Measurements from ENCODE around the gene PDIA6. TPM values are rescaled to one million over a fixed set of nuclear protein-coding genes. Genes with fewer than 3 reads are reported as not detected.

The PDIA6 gene
- total RNA-seq, 2 donors from 2014 or later, result 113 to 141 TPM

DNA sequence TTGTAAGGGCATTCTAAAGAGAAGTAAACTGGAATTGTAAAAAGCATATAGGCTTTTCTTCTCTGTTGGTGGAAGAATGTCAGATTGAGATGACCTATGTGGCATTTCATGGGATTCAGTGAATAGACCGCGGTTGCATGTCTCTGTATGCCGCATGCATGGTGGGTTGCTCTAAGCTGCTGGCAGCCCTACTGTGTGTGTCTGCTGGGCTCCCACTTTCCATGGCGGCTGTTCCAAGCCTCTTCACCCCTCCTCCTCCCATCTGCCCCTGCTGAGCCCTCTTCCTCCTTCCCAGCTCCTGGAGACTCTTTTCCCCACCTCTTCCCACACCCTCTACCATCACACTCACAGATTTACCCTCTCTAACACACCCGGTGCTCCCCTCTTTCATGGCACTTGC is 78.6 kb downstream of the PDIA6 start:
- Histone ChIP-seq H3K27me3 (no peaks in the 10 kb centered on the region), H3K9me3 (no peaks in the 10 kb centered on the region), H3K36me3 (replicated peaks in 1 of 2; ENCODE audit: insufficient read depth in 1 of 2, low read depth in 2 of 2) (no peaks in the 10 kb centered on the region), H3K4me1 (no peaks in the 10 kb centered on the region), H3K4me3 (no peak overlapping the region), H3K27ac (no peak overlapping the region)
- ATAC-seq (no peak), DNase-seq (no peak)
- 81 to 84% methylated on average over 5 of the region's 5 CpGs for WGBS, 2 donors
- TF ChIP-seq, protein P1, sequence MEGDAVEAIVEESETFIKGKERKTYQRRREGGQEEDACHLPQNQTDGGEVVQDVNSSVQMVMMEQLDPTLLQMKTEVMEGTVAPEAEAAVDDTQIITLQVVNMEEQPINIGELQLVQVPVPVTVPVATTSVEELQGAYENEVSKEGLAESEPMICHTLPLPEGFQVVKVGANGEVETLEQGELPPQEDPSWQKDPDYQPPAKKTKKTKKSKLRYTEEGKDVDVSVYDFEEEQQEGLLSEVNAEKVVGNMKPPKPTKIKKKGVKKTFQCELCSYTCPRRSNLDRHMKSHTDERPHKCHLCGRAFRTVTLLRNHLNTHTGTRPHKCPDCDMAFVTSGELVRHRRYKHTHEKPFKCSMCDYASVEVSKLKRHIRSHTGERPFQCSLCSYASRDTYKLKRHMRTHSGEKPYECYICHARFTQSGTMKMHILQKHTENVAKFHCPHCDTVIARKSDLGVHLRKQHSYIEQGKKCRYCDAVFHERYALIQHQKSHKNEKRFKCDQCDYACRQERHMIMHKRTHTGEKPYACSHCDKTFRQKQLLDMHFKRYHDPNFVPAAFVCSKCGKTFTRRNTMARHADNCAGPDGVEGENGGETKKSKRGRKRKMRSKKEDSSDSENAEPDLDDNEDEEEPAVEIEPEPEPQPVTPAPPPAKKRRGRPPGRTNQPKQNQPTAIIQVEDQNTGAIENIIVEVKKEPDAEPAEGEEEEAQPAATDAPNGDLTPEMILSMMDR (IDR thresholded peaks at IDR 0.05), result no peak
- no peak for TF ChIP-seq POLR2A (IDR thresholded peaks at IDR 0.05)
- intact Hi-C loops (cut with DNase I), result no loop called here

DNA sequence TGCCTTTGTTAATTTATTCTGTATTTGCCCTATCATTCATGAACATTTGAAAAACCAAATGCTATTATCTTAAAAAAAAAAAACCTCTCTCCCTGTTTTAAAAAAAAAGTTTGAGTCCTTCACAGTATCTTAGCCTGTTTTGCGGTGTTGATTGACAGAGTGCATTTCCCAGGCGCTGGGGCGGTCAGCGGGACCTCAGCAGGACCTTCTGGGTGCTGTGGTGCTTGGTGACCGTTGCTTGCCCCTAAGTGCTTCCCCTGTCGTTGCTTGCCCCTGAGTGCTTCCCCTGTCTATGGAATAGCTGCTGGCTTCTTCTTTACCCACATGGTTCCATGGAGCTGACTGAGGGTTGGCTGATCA is 79.0 kb downstream of the PDIA6 start:
- no peak overlapping the region for H3K4me3 ChIP-seq
- no peaks in the 10 kb centered on the region for H3K36me3 ChIP-seq (replicated peaks in 1 of 2; ENCODE audit: insufficient read depth in 1 of 2, low read depth in 2 of 2)
- no peaks in the 10 kb centered on the region for H3K4me1 ChIP-seq
- DNase-seq (no peak), ATAC-seq (no peak)
- H3K9me3 ChIP-seq, result no peaks in the 10 kb centered on the region
- intact Hi-C loops (cut with DNase I), result no loop called here
- no peaks in the 10 kb centered on the region for H3K27me3 ChIP-seq
- no peak for TF ChIP-seq POLR2A (IDR thresholded peaks at IDR 0.05)
- TF ChIP-seq, protein P1 (IDR thresholded peaks at IDR 0.05), result no peak
- H3K27ac ChIP-seq, result no peak overlapping the region
- 41 to 46% methylated on average over 6 of the region's 6 CpGs for WGBS, 2 donors

Small RNA genes within 50 kb of the gene (small RNA-seq; reads per million reads assigned to genes)
- not detected for gene RNU7-138P
- not detected for gene RNU7-176P

Other genes with a start within 250 kb of the PDIA6 start
- gene NOL10, start 122.8 kb downstream of the PDIA6 start, total RNA-seq, result 10 to 100 TPM; 13.0 to 14.8 TPM
- under 1 TPM in 1 of 2 donors, not detected in 1; 0.66 TPM for gene ATP6V1C2, start 91.2 kb downstream of the PDIA6 start, total RNA-seq
- 1 to 10 TPM in 1 of 2 donors, not detected in 1; 5.3 TPM for gene KCNF1, start 99.1 kb upstream of the PDIA6 start, total RNA-seq

All from body of pancreas (tissue), 4 donors.